GM19455 (cell line): Measurements from ENCODE around the gene GPR55.
A peak's percentile ranks its signal among the peaks of the same experiment; 100 is the strongest.
"Not testable (repeated sequence)": the region's sequence is repeated elsewhere in the genome, so short reads cannot be mapped to it uniquely, and the experiment has no call there.

Experiments
- ATAC-seq: cut with Tn5 transposase; IDR thresholded peaks from one replicate; pipeline ENCODE4 v1.9.1; 2021; ENCODE audit not compliant: unreplicated experiment

GPR55 gene

GRCh38 chr2:230951396-230951795, 26.4 kb upstream of the GPR55 start:
- no peak for ATAC-seq

- ATAC-seq: no peak
Measured at GRCh38 chr2:230950874-230951339, 25.9 kb upstream of the GPR55 start.

- peak; percentile 62 for ATAC-seq
Measured at GRCh38 chr2:230949966-230950873, 25.2 kb upstream of the GPR55 start.

- ATAC-seq: peak; percentile 39
Measured at GRCh38 chr2:230947908-230948365, 22.9 kb upstream of the GPR55 start.

- no peak for ATAC-seq
Measured at GRCh38 chr2:230947235-230947576, 22.2 kb upstream of the GPR55 start.

GRCh38 chr2:230946429-230947234, 21.6 kb upstream of the GPR55 start:
- no peak for ATAC-seq

GRCh38 chr2:230944757-230945372, 19.8 kb upstream of the GPR55 start:
- no peak for ATAC-seq

- peak; percentile 41 for ATAC-seq
Measured at GRCh38 chr2:230944123-230944653, 19.1 kb upstream of the GPR55 start.

GRCh38 chr2:230942920-230943896, 18.2 kb upstream of the GPR55 start:
- ATAC-seq: peak; percentile 70

- no peak for ATAC-seq
Measured at GRCh38 chr2:230942371-230942770, 17.3 kb upstream of the GPR55 start.

- no peak for ATAC-seq
Measured at GRCh38 chr2:230941202-230942180, 16.4 kb upstream of the GPR55 start.

GRCh38 chr2:230940471-230940815, 15.4 kb upstream of the GPR55 start:
- ATAC-seq: no peak

GRCh38 chr2:230939691-230940470, 14.8 kb upstream of the GPR55 start:
- no peak for ATAC-seq

GRCh38 chr2:230939066-230939591, 14.1 kb upstream of the GPR55 start:
- ATAC-seq: no peak

GRCh38 chr2:230938516-230939065, 13.5 kb upstream of the GPR55 start:
- ATAC-seq: no peak

- no peak for ATAC-seq
Measured at GRCh38 chr2:230938098-230938497, 13.1 kb upstream of the GPR55 start.

GRCh38 chr2:230937362-230937761, 12.3 kb upstream of the GPR55 start:
- no peak for ATAC-seq

GRCh38 chr2:230936243-230936642, 11.2 kb upstream of the GPR55 start:
- not testable (repeated sequence) for ATAC-seq
